Astrocyte of the cerebellum (primary cell): Measurements from ENCODE around the gene SSBP3.
"Not testable (repeated sequence)": the region's sequence is repeated elsewhere in the genome, so short reads cannot be mapped to it uniquely, and the experiment has no call there.

Experiments
- DNase-seq: peaks from one replicate; pipeline ENCODE4 v3.0.0-alpha.2; 2011; ENCODE audit warnings: low read depth
- H3K4me3 ChIP-seq: 2 replicates; pipeline ENCODE4 v1.5.1; 2011; ENCODE audit warnings: mild to moderate bottlenecking, low read depth, low read length, moderate library complexity
- in situ Hi-C: cut with HindIII; loops from 2 replicates; pipeline ENCODE4 v1.10.0; 2017; ENCODE audit warnings: low sequenced_read_pairs
- TF ChIP-seq, protein P1 (sequence below): IDR thresholded peaks from 2 replicates; pipeline ENCODE4 v1.5.1; 2012; ENCODE audit warnings: low read length, low read depth, moderate library complexity, mild to moderate bottlenecking; ENCODE audit errors: missing control alignments

Gene SSBP3

DNA sequence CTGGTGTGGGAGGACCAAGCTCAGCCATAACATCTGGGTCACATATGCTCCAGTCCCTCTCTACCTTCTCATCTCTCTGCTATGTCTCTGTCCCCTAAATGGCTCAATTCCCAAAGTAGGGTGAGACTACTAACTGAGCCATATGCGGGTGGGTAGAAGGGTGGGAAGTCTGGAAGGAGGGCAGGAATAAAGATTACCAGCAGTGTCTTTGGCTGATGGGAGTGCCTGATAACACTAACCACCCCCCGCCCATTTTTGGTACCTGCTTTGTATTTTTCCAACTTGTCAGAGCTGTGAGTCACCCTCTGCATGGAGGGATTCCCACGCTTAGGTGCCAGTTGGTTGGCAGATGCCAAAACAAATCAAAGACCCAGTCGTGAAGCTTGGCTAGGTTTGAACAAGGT is 14.9 kb upstream of the SSBP3 start:
- in situ Hi-C loops: no loop called here

DNA sequence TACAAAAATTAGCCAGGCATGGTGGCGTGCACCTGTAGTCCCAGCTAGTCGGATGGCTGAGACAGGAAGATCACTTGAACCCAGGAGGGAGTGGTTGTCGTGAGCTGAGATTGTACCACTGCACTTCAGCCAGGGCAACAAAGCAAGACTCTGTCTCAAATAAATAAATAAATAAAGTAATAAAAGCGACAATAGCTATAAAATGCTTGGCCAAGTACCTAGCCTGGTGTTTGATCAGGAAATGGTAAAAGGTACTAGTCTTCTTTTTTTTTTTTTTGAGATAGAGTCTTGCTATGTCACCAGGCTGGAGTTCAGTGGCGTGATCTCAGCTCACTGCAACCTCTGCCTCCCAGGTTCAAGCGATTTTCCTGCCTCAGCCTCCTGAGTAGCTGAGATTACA is 12.4 kb upstream of the SSBP3 start:
- H3K4me3 ChIP-seq, DNase-seq, in situ Hi-C loops: not testable (repeated sequence)

More for the DNA sequence above, 14.9 kb upstream of the SSBP3 start:
- DNase-seq: no peak
- no peak overlapping the region for H3K4me3 ChIP-seq
- TF ChIP-seq, protein P1, sequence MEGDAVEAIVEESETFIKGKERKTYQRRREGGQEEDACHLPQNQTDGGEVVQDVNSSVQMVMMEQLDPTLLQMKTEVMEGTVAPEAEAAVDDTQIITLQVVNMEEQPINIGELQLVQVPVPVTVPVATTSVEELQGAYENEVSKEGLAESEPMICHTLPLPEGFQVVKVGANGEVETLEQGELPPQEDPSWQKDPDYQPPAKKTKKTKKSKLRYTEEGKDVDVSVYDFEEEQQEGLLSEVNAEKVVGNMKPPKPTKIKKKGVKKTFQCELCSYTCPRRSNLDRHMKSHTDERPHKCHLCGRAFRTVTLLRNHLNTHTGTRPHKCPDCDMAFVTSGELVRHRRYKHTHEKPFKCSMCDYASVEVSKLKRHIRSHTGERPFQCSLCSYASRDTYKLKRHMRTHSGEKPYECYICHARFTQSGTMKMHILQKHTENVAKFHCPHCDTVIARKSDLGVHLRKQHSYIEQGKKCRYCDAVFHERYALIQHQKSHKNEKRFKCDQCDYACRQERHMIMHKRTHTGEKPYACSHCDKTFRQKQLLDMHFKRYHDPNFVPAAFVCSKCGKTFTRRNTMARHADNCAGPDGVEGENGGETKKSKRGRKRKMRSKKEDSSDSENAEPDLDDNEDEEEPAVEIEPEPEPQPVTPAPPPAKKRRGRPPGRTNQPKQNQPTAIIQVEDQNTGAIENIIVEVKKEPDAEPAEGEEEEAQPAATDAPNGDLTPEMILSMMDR: no peak

DNA sequence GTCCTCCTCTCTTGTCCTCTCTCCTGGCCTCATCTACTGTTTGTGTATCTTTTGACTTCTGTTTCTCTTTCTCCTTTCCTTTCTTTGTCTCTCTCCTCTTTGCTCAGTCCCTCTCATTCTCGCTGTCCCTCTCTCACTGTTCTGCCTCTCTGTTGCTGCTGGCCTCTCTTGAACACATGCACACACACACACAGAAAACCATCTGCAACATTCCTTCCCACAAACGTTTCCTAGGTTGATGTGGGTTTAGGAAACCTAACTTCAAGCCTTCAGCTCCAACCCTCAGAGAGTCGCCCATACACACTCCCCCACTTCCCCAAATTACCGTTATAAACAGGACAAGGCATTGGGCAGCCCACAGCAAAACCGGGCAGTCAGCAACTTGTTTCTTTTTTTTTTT is 10.9 kb upstream of the SSBP3 start:
- no peak overlapping the region for H3K4me3 ChIP-seq
- no peak for DNase-seq
- TF ChIP-seq, protein P1: no peak
- in situ Hi-C loops: no loop called here

DNA sequence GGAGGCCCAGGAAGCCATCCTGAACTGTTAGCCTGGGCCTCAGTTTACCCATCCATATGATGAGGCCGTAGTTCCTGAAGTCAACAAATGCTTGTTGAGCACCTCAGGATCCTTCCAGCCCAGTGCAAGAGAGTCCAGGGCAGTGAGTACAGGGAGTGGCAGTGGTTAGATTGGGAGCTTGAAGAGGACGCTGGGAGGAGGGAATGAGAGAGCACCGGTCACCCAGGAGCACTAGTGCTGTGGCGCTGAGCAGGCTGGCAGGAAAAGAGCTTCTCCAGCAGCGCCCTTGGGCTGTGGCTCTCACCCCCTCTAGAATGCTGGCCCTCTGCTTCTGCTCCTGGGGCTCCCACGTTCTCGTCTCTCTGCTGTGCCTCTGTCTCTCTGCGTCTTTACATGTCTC is 10.2 kb upstream of the SSBP3 start:
- in situ Hi-C loops: no loop called here
- TF ChIP-seq, protein P1: no peak
- H3K4me3 ChIP-seq: no peak overlapping the region
- no peak for DNase-seq

GRCh38 chr1:54415991-54416390 is 9.8 kb upstream of the SSBP3 start:
- in situ Hi-C loops: no loop called here
- DNase-seq: no peak
- no peak overlapping the region for H3K4me3 ChIP-seq
- TF ChIP-seq, protein P1: no peak

DNA sequence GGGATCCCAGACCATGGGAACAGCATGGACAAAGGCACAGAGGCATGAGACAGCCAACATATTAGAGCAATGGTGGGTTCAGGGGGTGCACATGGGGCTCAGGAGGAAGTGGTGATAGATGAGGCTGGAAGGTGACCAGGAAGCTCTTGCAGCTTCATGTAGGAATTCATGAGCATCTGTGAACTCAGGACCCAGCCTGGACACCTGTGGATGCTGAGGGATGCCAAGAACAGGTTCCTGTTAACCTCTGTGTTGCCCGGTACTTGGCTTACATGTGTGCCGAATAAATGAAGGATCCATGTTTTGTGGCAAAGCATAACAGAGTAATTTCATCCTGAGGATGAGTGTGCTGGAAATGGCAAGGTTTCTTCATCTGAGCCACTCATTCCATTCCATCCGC is 9.3 kb upstream of the SSBP3 start:
- in situ Hi-C loops: no loop called here
- H3K4me3 ChIP-seq: no peak overlapping the region
- TF ChIP-seq, protein P1: no peak
- DNase-seq: no peak

GRCh38 chr1:54413732-54414131 is 7.5 kb upstream of the SSBP3 start:
- in situ Hi-C loops: loop anchor here (5.0 kb wide), 1 partner anchor 74 kb away; no protein-coding TSS in a partner anchor
- TF ChIP-seq, protein P1: no peak
- DNase-seq: no peak
- H3K4me3 ChIP-seq: no peak overlapping the region
